Measurements from ENCODE around the gene DAZAP2.

GRCh38 chr12:51270951-51271518, 32.4 kb downstream of the DAZAP2 start:
- no peak for TF ChIP-seq CTCF (conservative IDR thresholded peaks at IDR 0.05)
- no peak for TF ChIP-seq ZFX (IDR thresholded peaks at IDR 0.05)

All from C4-2B (cell line).